Testis (tissue), 2 donors: Measurements from ENCODE around the gene UBE2U.

Experiments used
- CTCF ChIP-seq, 3 experiments: fragments of 450-650 bp in 2 of 3; fragments of 200-600 bp in 1 of 3; sonication (generic) in 1 of 3; IDR thresholded peaks; one replicate each; pipeline ENCODE4 v1.5.1; 2016 to 2019; ENCODE audit warnings: antibody characterized with exemption in 3 of 3, mild to moderate bottlenecking in 2 of 3, moderate library complexity in 1 of 3
- POLR2A ChIP-seq: fragments of 450-650 bp; IDR thresholded peaks from one replicate; pipeline ENCODE4 v1.6.1; 2017; ENCODE audit warnings: antibody characterized with exemption, mild to moderate bottlenecking, moderate library complexity

DNA sequence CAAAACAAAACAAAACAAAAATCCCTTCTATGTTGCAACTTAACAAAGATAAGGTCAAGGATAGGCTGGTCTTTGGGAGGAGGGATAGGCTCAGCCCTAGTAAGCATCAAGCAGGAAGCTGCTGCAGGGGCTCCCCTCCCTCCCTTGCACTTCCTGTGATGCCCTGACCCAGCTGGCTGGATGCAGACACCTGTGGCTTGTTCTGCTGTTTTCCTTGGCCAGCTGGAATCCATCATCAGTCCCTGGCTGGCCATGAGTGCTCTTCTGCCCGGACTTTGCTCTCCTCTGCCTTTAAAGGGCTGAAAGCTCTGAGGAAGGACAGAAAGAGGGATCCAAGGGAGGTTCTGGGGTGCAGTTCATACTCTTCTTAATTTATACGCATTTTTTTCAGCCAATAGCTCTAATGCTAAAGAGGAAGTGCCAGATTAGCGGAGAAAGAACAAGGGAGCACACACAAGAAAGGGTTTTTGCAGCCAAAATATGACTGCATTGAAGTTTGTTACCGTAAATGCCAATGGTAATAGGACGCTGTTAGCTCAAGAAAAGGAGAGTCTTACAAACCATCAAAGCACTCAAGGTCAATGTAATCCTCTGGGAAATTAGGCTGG is 19.9 kb upstream of the UBE2U start:
- no peak for TF ChIP-seq CTCF (IDR thresholded peaks at IDR 0.05)
- TF ChIP-seq POLR2A = no peak
